ENCODE measurements around the gene VPS35. TPM values are rescaled to one million over a fixed set of nuclear protein-coding genes. Genes with fewer than 3 reads are reported as not detected.

The VPS35 gene
- total RNA-seq (2021) = 59.2 to 72.1 TPM (median 62.1 TPM) in 3 replicates
- Bru-seq, nascent RNA = percentile 90 among the genes with signal in this experiment
- long read RNA-seq, experiment 1, full-length matches to known transcripts = 285 of 405 reads
- long read RNA-seq, experiment 1, partial matches to known transcripts = 82 of 405 reads
- long read RNA-seq, experiment 1, other reads (novel, unspliced or antisense) = 38 of 405 reads
- long read RNA-seq, experiment 2, full-length matches to known transcripts = 7 of 87 reads
- long read RNA-seq, experiment 2, partial matches to known transcripts = 56 of 87 reads
- long read RNA-seq, experiment 2, other reads (novel, unspliced or antisense) = 24 of 87 reads
- long read RNA-seq, experiment 3, full-length matches to known transcripts = 43 of 74 reads
- long read RNA-seq, experiment 3, partial matches to known transcripts = 22 of 74 reads
- long read RNA-seq, experiment 3, other reads (novel, unspliced or antisense) = 9 of 74 reads

DNA sequence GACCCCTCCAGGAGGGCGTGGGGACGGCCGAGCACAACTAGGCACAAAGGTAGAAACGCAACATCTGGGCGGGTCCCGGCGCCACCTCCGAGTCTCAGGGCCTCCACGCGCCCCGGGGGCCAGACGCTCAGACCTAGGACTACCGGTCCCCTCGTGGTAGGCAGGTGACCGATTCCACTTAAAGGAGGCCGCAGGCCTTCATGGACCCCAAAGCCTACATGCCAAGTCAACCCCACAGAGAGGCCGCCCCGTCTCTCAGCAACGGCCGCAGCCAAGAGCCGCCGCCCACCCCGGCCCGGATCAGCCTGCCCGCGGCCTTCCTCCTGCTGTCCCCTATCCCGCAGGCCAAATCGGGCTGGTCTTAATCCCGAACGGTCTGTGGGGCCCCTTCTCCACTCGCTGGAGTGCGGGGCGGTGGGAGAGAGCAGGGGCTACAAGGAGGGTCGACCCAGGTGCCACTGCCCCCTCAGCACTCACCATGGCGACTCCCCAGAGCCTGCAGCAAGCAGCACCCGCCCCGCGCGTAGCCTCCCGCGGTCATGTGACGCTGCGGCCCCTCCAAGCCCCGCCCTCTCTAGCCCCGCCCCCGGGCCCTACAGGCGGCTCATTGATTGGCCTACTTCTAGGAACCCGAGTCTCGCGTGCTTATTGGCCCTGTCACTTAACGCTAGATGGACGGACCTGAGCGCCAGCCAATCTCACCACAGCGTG is at the start of gene VPS35:
Gene VPS35 (minus strand): TSS at position 525 of the 711 bp plus-strand sequence. CDS start 45 bp downstream, at position 480.
- CTCF ChIA-PET = interaction anchor here (1.2 kb wide), 1 partner anchor 15 kb away, joined by 7 read pairs; no protein-coding TSS in a partner anchor
- peaks cover 26% of the 10 kb centered on the region for H3K36me3 Mint-ChIP-seq
- H3K27me3 Mint-ChIP-seq (ENCODE audit: low read depth) = no peaks in the 10 kb centered on the region
- ATAC-seq = peak; percentile 94
- POLR2A ChIA-PET = interaction anchor here (0.8 kb wide), 1 partner anchor 195 kb away, joined by 3 read pairs; the partner anchor contains the start of gene GPT2
- DNase-seq (ENCODE audit: low spot score) = peak; percentile 100
- H3K4me3 Mint-ChIP-seq = no peak within 1 kb of the TSS
- peak within 1 kb of the TSS; percentile 95 for H3K27ac Mint-ChIP-seq
- H3K9me3 Mint-ChIP-seq = no peaks in the 10 kb centered on the region
- peaks cover 40% of the 10 kb centered on the region for H3K4me1 Mint-ChIP-seq
- TF ChIP-seq GRHL2 (CRISPR knock-in tag; IDR thresholded peaks at IDR 0.05; ENCODE audit: insufficient replicate concordance, severe bottlenecking) (no peak), FOXJ3 (CRISPR knock-in tag; IDR thresholded peaks at IDR 0.05; ENCODE audit: borderline replicate concordance) (no peak), SP1 (CRISPR knock-in tag; conservative IDR thresholded peaks at IDR 0.05) (peak; percentile 85), KAT7 (CRISPR knock-in tag; IDR thresholded peaks at IDR 0.05; ENCODE audit: borderline replicate concordance) (no peak), AFF4 (CRISPR knock-in tag; IDR thresholded peaks at IDR 0.05; ENCODE audit: borderline replicate concordance) (no peak), NR2C2 (CRISPR knock-in tag; IDR thresholded peaks at IDR 0.05) (no peak), PRRX2 (CRISPR knock-in tag; IDR thresholded peaks at IDR 0.05) (0 out of 2 replicates have a peak, but pooled peaks have one; percentile 47), JUN (CRISPR knock-in tag; IDR thresholded peaks at IDR 0.05) (no peak; the same call in 1 of the 2 replicates), ZNF423 (CRISPR knock-in tag; IDR thresholded peaks at IDR 0.05) (no peak), RELA (CRISPR knock-in tag; IDR thresholded peaks at IDR 0.05; ENCODE audit: borderline replicate concordance) (no peak), FOXP4 (CRISPR knock-in tag; IDR thresholded peaks at IDR 0.05) (no peak), ZNF121 (CRISPR knock-in tag; IDR thresholded peaks at IDR 0.05) (no peak), ZNF317 (CRISPR knock-in tag; IDR thresholded peaks at IDR 0.05; ENCODE audit: borderline replicate concordance, low read depth) (no peak), ERG (CRISPR knock-in tag; IDR thresholded peaks at IDR 0.05) (no peak), MLX (CRISPR knock-in tag; IDR thresholded peaks at IDR 0.05) (no peak), CBFB (CRISPR knock-in tag; IDR thresholded peaks at IDR 0.05; ENCODE audit: low read depth) (no peak), CREB1 (CRISPR knock-in tag; IDR thresholded peaks at IDR 0.05) (no peak)
- TF ChIP-seq, protein P1, sequence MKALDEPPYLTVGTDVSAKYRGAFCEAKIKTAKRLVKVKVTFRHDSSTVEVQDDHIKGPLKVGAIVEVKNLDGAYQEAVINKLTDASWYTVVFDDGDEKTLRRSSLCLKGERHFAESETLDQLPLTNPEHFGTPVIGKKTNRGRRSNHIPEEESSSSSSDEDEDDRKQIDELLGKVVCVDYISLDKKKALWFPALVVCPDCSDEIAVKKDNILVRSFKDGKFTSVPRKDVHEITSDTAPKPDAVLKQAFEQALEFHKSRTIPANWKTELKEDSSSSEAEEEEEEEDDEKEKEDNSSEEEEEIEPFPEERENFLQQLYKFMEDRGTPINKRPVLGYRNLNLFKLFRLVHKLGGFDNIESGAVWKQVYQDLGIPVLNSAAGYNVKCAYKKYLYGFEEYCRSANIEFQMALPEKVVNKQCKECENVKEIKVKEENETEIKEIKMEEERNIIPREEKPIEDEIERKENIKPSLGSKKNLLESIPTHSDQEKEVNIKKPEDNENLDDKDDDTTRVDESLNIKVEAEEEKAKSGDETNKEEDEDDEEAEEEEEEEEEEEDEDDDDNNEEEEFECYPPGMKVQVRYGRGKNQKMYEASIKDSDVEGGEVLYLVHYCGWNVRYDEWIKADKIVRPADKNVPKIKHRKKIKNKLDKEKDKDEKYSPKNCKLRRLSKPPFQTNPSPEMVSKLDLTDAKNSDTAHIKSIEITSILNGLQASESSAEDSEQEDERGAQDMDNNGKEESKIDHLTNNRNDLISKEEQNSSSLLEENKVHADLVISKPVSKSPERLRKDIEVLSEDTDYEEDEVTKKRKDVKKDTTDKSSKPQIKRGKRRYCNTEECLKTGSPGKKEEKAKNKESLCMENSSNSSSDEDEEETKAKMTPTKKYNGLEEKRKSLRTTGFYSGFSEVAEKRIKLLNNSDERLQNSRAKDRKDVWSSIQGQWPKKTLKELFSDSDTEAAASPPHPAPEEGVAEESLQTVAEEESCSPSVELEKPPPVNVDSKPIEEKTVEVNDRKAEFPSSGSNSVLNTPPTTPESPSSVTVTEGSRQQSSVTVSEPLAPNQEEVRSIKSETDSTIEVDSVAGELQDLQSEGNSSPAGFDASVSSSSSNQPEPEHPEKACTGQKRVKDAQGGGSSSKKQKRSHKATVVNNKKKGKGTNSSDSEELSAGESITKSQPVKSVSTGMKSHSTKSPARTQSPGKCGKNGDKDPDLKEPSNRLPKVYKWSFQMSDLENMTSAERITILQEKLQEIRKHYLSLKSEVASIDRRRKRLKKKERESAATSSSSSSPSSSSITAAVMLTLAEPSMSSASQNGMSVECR (CRISPR knock-in tag; IDR thresholded peaks at IDR 0.05; ENCODE audit: borderline replicate concordance) = peak; percentile 87; the same call in 1 of the 2 replicates
- TF ChIP-seq, protein P2, sequence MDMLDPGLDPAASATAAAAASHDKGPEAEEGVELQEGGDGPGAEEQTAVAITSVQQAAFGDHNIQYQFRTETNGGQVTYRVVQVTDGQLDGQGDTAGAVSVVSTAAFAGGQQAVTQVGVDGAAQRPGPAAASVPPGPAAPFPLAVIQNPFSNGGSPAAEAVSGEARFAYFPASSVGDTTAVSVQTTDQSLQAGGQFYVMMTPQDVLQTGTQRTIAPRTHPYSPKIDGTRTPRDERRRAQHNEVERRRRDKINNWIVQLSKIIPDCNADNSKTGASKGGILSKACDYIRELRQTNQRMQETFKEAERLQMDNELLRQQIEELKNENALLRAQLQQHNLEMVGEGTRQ (CRISPR knock-in tag; IDR thresholded peaks at IDR 0.05) = peak; percentile 97
- TF ChIP-seq, protein P3, sequence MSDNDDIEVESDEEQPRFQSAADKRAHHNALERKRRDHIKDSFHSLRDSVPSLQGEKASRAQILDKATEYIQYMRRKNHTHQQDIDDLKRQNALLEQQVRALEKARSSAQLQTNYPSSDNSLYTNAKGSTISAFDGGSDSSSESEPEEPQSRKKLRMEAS (CRISPR knock-in tag; IDR thresholded peaks at IDR 0.05) = no peak

Data from WTC11 (cell line).